IMR-90 (cell line): ENCODE results near the gene PITPNC1. TPM values are rescaled to one million over a fixed set of nuclear protein-coding genes. Genes with fewer than 3 reads are reported as not detected.

Source experiments
- ATAC-seq: fragments of 200-7000 bp; cut with Tn5 transposase; 2 replicates; pipeline ENCODE4 v1.9.1; 2020; ENCODE audit warnings: low read depth, mild to moderate bottlenecking, moderate library complexity
- BruUV-seq: library from RNA; stranded (reverse); fragments of 400-500 nt; replicated peaks from 2 replicates; lab custom pipeline; 2021; lab: Mats Ljungman, UMichigan
- CTCF ChIA-PET: fragments of 300-600 bp; formaldehyde crosslinking; extraction: SDS; loops from one replicate; lab custom pipeline; 2021; ENCODE audit warnings: antibody characterized with exemption; lab: Yijun Ruan, JAX
- POLR2A ChIA-PET: fragments of 300-600 bp; sonication (Branson Sonifier 250); formaldehyde crosslinking; loops from one replicate; lab custom pipeline; 2022; ENCODE audit warnings: antibody characterized with exemption; ENCODE audit not compliant: unreplicated experiment; lab: Charles Lee
- DNase-seq: peaks from one replicate; pipeline ENCODE4 v3.0.0; 2013
- H2AFZ ChIP-seq: replicated peaks from 2 replicates; pipeline ENCODE3; 2013; ENCODE audit warnings: low read length, mild to moderate bottlenecking; ENCODE audit not compliant: poor library complexity
- H2AK5ac ChIP-seq: 2 replicates; pipeline ENCODE4 v1.6.1; 2013; ENCODE audit warnings: low read depth, low read length, inconsistent platforms
- H2AK9ac ChIP-seq: replicated peaks from 2 replicates; pipeline ENCODE3; 2013; ENCODE audit warnings: mild to moderate bottlenecking, low read depth, low read length, moderate library complexity; ENCODE audit not compliant: poor library complexity
- H2BK120ac ChIP-seq: 2 replicates; pipeline ENCODE4 v1.6.1; 2013; ENCODE audit warnings: low read depth, low read length, inconsistent platforms
- H2BK15ac ChIP-seq: 3 replicates; pipeline ENCODE4 v1.6.1; 2013; ENCODE audit warnings: low read depth, low read length, inconsistent platforms
- H2BK20ac ChIP-seq: 2 replicates; pipeline ENCODE4 v1.6.1; 2013; ENCODE audit warnings: low read depth, mild to moderate bottlenecking, inconsistent platforms, low read length, moderate library complexity
- H2BK5ac ChIP-seq: 2 replicates; pipeline ENCODE4 v1.6.1; 2013; ENCODE audit warnings: mild to moderate bottlenecking, low read depth, low read length, inconsistent platforms; ENCODE audit not compliant: poor library complexity, severe bottlenecking
- H3K14ac ChIP-seq: replicated peaks from 2 replicates; pipeline ENCODE4 v1.6.1; 2013; ENCODE audit warnings: low read depth, low read length, inconsistent platforms
- H3K18ac ChIP-seq: 2 replicates; pipeline ENCODE4 v1.6.1; 2013; ENCODE audit warnings: low read depth, low read length, control low read depth
- H3K23ac ChIP-seq: 2 replicates; pipeline ENCODE4 v1.6.1; 2013; ENCODE audit warnings: low read depth, low read length, inconsistent platforms
- H3K27ac ChIP-seq: 2 replicates; pipeline ENCODE4 v1.5.1; 2013; ENCODE audit warnings: mild to moderate bottlenecking, control low read depth, low read length; ENCODE audit not compliant: insufficient read depth
- H3K27me3 ChIP-seq: 2 replicates; pipeline ENCODE4 v1.6.1; 2013; ENCODE audit warnings: low read length; ENCODE audit not compliant: control insufficient read depth, insufficient read depth
- H3K36me3 ChIP-seq: 2 replicates; pipeline ENCODE4 v1.6.1; 2013; ENCODE audit warnings: low read length, mixed read lengths; ENCODE audit not compliant: control insufficient read depth, insufficient read depth
- H3K4ac ChIP-seq: 2 replicates; pipeline ENCODE4 v1.6.1; 2013; ENCODE audit warnings: low read depth, low read length, inconsistent platforms
- H3K4me1 ChIP-seq: 2 replicates; pipeline ENCODE4 v1.6.1; 2013; ENCODE audit warnings: low read length, mixed read lengths; ENCODE audit not compliant: control insufficient read depth, insufficient read depth
- H3K4me2 ChIP-seq: 2 replicates; pipeline ENCODE4 v1.6.1; 2013; ENCODE audit warnings: low read depth, mild to moderate bottlenecking, control low read depth, low read length, moderate library complexity
- H3K4me3 ChIP-seq: 2 replicates; pipeline ENCODE4 v1.5.1; 2013; ENCODE audit warnings: low read depth, mild to moderate bottlenecking, control low read depth, low read length, moderate library complexity; ENCODE audit not compliant: insufficient read depth
- H3K56ac ChIP-seq: 2 replicates; pipeline ENCODE4 v1.6.1; 2013; ENCODE audit warnings: low read length, inconsistent platforms; ENCODE audit not compliant: insufficient read depth; ENCODE audit errors: extremely low read depth
- H3K79me1 ChIP-seq, 2 experiments: 2 replicates each; pipeline ENCODE4 v1.6.1; 2013; ENCODE audit warnings: low read length in 2 of 2, inconsistent platforms in 1 of 2, low read depth in 1 of 2
- H3K9ac ChIP-seq: 2 replicates; pipeline ENCODE4 v1.6.1; 2013; ENCODE audit warnings: low read depth, low read length, control low read depth
- H3K9me1 ChIP-seq: 2 replicates; pipeline ENCODE4 v1.6.1; 2013; ENCODE audit warnings: low read length, inconsistent platforms; ENCODE audit not compliant: insufficient read depth
- H3K9me3 ChIP-seq: 2 replicates; pipeline ENCODE4 v1.6.1; 2013; ENCODE audit warnings: low read length; ENCODE audit not compliant: control insufficient read depth, insufficient read depth
- H4K20me1 ChIP-seq: 2 replicates; pipeline ENCODE4 v1.6.1; 2013; ENCODE audit warnings: low read length, inconsistent platforms; ENCODE audit not compliant: insufficient read depth
- H4K5ac ChIP-seq: 2 replicates; pipeline ENCODE4 v1.6.1; 2013; ENCODE audit warnings: mild to moderate bottlenecking, low read depth, low read length, control low read depth
- H4K8ac ChIP-seq, 2 experiments: 2 replicates each; pipeline ENCODE4 v1.6.1; 2013; ENCODE audit warnings: low read depth in 2 of 2, low read length in 2 of 2, control low read depth in 1 of 2, inconsistent platforms in 1 of 2
- H4K91ac ChIP-seq: 2 replicates; pipeline ENCODE4 v1.6.1; 2013; ENCODE audit warnings: low read depth, low read length, inconsistent platforms; ENCODE audit not compliant: insufficient read depth
- BHLHE40 ChIP-seq: fragments of 150-350 bp; IDR thresholded peaks from 2 replicates; pipeline ENCODE4 v1.6.1; 2016; ENCODE audit warnings: mild to moderate bottlenecking, low read depth, low read length
- CEBPB ChIP-seq: IDR thresholded peaks from 2 replicates; pipeline ENCODE4 v1.6.1; 2012; ENCODE audit warnings: low read depth, low read length, improper control_type of control experiment
- CHD1 ChIP-seq: IDR thresholded peaks from 2 replicates; pipeline ENCODE4 v1.6.1; 2012; ENCODE audit warnings: low read depth, low read length, improper control_type of control experiment
- CTCF ChIP-seq: conservative IDR thresholded peaks from 2 replicates; pipeline ENCODE4 v1.5.1; 2012; ENCODE audit warnings: mild to moderate bottlenecking, low read depth, low read length, improper control_type of control experiment
- ELK1 ChIP-seq: fragments of 150-350 bp; IDR thresholded peaks from 2 replicates; pipeline ENCODE4 v1.6.1; 2016; ENCODE audit warnings: low read depth, mild to moderate bottlenecking, low read length, moderate library complexity, borderline replicate concordance
- FOS ChIP-seq: fragments of 150-350 bp; IDR thresholded peaks from 2 replicates; pipeline ENCODE4 v1.6.1; 2016; ENCODE audit warnings: low read depth, low read length
- MAFK ChIP-seq: IDR thresholded peaks from 2 replicates; pipeline ENCODE4 v1.6.1; 2012; ENCODE audit warnings: low read depth, low read length, improper control_type of control experiment
- MAZ ChIP-seq: IDR thresholded peaks from 2 replicates; pipeline ENCODE4 v1.6.1; 2012; ENCODE audit warnings: low read depth, mild to moderate bottlenecking, low read length, improper control_type of control experiment, moderate library complexity, borderline replicate concordance
- NFE2L2 ChIP-seq: fragments of 150-350 bp; IDR thresholded peaks from 2 replicates; pipeline ENCODE4 v1.6.1; 2016; ENCODE audit warnings: low read depth, mild to moderate bottlenecking, low read length
- POLR2A ChIP-seq: IDR thresholded peaks from 2 replicates; pipeline ENCODE4 v1.6.1; 2012; ENCODE audit warnings: mild to moderate bottlenecking, low read depth, low read length
- RAD21 ChIP-seq: IDR thresholded peaks from 2 replicates; pipeline ENCODE4 v1.6.1; 2012; ENCODE audit warnings: low read length, improper control_type of control experiment
- RCOR1 ChIP-seq: IDR thresholded peaks from 2 replicates; pipeline ENCODE4 v1.6.1; 2012; ENCODE audit warnings: mild to moderate bottlenecking, low read length, improper control_type of control experiment; ENCODE audit not compliant: insufficient replicate concordance
- RFX5 ChIP-seq: IDR thresholded peaks from 2 replicates; pipeline ENCODE4 v1.8.0; 2012; ENCODE audit warnings: low read depth, mild to moderate bottlenecking, low read length, moderate library complexity
- SMC3 ChIP-seq: fragments of 150-350 bp; IDR thresholded peaks from 2 replicates; pipeline ENCODE4 v1.6.1; 2016; ENCODE audit warnings: low read depth, mild to moderate bottlenecking, antibody characterized with exemption, low read length, moderate library complexity
- USF2 ChIP-seq: fragments of 150-350 bp; IDR thresholded peaks from 2 replicates; pipeline ENCODE4 v1.6.1; 2017; ENCODE audit warnings: mild to moderate bottlenecking, antibody characterized with exemption, low read length, low read depth
- WGBS, 2 experiments: methylation state at CpG; one replicate each; pipeline versions ENCODE4 v1.1.5 to v1.1.7; 2013; ENCODE audit warnings: missing lambda C conversion rate in 2 of 2; ENCODE audit not compliant: insufficient read length in 1 of 2; ENCODE audit errors: extremely low coverage in 2 of 2; 5-methylcytosine and 5-hydroxymethylcytosine counted together
- dilution Hi-C: fragments of 300-500 bp; cut with HindIII; formaldehyde crosslinking; loops from one replicate; pipeline ENCODE4 v1.14.3; 2018; ENCODE audit warnings: low sequenced_read_pairs; ENCODE audit not compliant: unreplicated experiment
- in situ Hi-C: fragments of 300-500 bp; cut with MboI; formaldehyde crosslinking; loops from 3 replicates; pipeline ENCODE4 v1.14.3; 2019; ENCODE audit warnings: low sequenced_read_pairs, inconsistent platforms, mixed read lengths
- intact Hi-C: fragments of 100-400 bp; cut with micrococcal nuclease; formaldehyde crosslinking; loops from 2 replicates; pipeline ENCODE4 v1.10.0; 2022
- polyA plus RNA-seq, 3 experiments: library from polyadenylated mRNA; depleted of rRNA; stranded (reverse); fragments of >200 nt; gene quantifications; 2 replicates each; pipeline ENCODE4 v1.2.3, GENCODE V29; 2012; ENCODE audit warnings: low replicate concordance in 1 of 3
- total RNA-seq: library from RNA; depleted of rRNA; stranded (reverse); fragments of >200 nt; gene quantifications from 2 replicates; pipeline ENCODE4 v1.2.3, GENCODE V29; 2012

PITPNC1 gene
- total and polyA plus RNA-seq, 2 of the 4 experiments (the other 2 are of a cell fraction) = 4.1 TPM

DNA sequence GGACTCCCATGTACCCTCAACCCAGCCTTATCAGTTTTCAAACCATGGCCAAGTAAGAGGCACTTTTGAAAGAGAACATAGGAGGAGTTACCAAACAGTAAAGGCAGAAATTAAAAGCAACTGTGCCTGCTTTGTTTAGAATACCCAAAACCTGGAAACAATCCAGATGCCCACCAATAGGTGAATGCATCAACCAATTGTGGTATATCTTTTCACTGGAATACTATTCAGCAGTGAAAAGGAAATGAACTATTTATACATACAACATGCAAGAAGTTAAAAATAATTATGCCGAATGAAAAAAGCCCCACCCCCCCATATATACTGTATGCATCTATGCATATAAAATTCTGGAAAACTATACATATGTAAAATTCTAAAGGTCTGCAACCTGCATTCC is 37.0 kb downstream of the PITPNC1 start:
- Histone ChIP-seq H2AFZ (no peak overlapping the region), H3K4me2 (no peak overlapping the region), H2BK120ac (no peak overlapping the region), H3K9me1 (peaks cover 7% of the 10 kb centered on the region; the same call in 1 of the 2 replicates), H2BK15ac (no peak overlapping the region), H4K8ac (no peak overlapping the region), H4K5ac (no peak overlapping the region), H2BK5ac (no peak overlapping the region), H3K4ac (no peak overlapping the region), H3K36me3 (no peaks in the 10 kb centered on the region), H3K27ac (no peak overlapping the region), H4K91ac (no peak overlapping the region), H3K79me1 (peaks cover 15 to 23% of the 10 kb centered on the region in 2 experiments), H2AK9ac (no peak overlapping the region), H4K20me1 (no peaks in the 10 kb centered on the region), H3K18ac (no peak overlapping the region), H3K56ac (no peak overlapping the region), H3K4me3 (no peak overlapping the region), H3K23ac (no peak overlapping the region), H3K14ac (no peak overlapping the region), H3K9ac (no peak overlapping the region), H3K27me3 (no peaks in the 10 kb centered on the region), H3K4me1 (peaks cover 2% of the 10 kb centered on the region; the same call in 1 of the 2 replicates), H2AK5ac (no peak overlapping the region), H2BK20ac (no peak overlapping the region), H3K9me3 (no peaks in the 10 kb centered on the region)
- ChIA-PET CTCF (no interaction called here), POLR2A (no interaction called here)
- ATAC-seq = no peak
- no peak for TF ChIP-seq POLR2A
- no peak for TF ChIP-seq RCOR1
- TF ChIP-seq MAZ = no peak
- TF ChIP-seq CTCF = no peak
- TF ChIP-seq CEBPB = no peak
- TF ChIP-seq CHD1 = no peak
- TF ChIP-seq MAFK = no peak
- TF ChIP-seq BHLHE40 = no peak
- TF ChIP-seq RFX5 = no peak
- no peak for TF ChIP-seq RAD21
- TF ChIP-seq ELK1 = no peak
- no peak for TF ChIP-seq FOS
- no peak for TF ChIP-seq NFE2L2
- no peak for TF ChIP-seq USF2
- no peak for TF ChIP-seq SMC3
- intact Hi-C loops (no loop called here), dilution Hi-C loops (no loop called here), in situ Hi-C loops (no loop called here)
- DNase-seq = no peak
- WGBS, 2 experiments = no CpG with 5 or more reads among the region's 1 CpG
- no TSS peak for BruUV-seq
